ENCODE data around the gene SLC28A3.

SLC28A3 gene

DNA sequence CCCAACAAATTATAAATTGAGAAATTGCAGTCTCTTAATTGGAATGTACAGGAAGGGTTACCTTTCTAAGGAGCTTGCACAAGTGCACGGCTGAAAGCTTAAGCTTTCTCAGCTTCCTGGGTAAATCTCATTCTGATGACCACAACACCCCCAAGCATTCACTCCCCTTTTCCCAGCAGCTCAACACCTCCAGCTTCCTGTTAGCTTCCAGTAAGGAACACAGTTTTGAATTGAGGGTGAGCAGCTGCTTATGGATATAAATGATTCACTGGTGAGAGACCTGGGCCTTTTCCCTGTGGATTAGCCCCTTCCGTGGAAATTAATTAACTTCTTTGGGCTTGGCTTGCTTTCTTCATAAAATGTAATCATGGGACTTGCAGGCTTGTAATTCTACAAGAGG is 101.2 kb downstream of the SLC28A3 start:
- DNase-seq (ENCODE audit: low read depth) = no peak

DNA sequence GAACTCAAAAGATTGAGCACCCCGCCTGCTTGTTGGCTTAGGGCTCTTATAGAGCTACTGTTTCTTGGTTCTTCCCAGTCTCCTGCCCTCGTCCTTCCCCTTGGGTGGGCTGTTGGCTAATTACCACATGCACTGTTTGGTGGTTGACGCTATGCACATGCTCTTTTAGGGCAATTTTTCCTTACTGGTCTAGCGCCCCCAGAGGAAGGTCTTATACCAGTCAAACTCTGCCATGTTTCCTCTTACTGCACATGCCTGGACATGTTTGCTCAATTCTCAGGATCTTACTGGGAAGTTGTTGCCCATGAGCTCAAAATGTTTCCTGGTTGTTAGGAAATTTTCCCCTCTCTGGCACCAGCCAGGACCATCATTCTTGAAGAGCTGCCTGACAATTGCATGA is 101.9 kb downstream of the SLC28A3 start:
- DNase-seq (ENCODE audit: low read depth) = no peak

DNA sequence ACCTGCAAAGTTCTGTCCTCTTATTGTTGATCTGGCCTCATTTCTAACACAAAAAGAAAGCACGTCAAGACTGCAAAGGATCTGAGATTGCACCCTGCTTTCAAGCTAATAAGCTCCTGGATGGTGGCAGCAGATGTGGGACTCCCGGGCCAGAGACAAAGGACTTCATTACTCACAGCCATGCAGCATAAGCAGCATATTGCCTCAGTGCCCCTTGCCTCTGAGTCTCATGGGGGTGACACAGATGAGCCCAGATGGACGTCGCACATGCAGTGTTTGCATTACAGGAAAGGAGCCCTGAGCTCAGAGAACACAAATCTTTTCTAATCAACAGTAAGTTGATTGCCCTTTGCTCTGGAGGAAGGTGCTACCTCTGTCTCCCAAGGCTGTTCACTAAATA is 105.0 kb downstream of the SLC28A3 start:
- no peak for DNase-seq (ENCODE audit: low read depth)

DNA sequence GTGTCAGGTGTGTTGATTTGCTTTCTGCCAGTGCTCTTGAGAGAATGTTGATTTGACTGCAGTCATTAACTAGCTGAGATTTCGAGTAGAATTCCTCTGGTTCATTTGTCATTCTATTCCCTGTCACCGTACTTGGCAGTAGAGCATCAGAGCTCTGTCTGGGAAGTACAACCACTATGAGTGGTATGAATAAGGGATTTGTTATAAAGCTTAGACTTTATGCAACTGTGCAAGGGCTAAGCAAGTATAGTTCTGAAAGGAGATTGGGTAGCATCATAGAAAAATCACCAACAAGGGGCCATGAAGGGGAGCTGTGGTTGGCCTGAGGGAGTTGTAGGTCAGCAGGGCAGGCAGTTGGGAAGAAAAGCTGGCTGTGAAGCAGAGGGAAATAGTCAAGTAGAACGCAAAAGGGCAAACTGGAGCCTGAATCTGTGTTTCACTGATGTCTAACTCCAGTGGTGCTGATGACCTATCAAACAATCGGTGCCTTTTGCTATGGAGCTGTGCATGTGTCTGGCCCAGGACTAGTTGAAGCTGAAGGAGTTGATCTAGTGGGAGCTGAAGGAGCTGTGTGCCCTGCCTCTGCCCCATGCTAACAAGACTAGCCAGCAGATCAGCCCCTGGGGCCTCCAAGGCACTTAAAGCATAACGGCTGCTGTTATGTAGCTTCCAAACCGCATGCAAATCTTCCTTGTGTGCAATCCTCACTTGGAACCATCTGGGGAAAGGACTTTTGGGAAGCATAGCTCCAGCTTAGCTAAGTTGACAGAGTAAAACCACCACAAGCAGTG is 110.0 kb downstream of the SLC28A3 start:
- no peak for DNase-seq (ENCODE audit: low read depth)

DNA sequence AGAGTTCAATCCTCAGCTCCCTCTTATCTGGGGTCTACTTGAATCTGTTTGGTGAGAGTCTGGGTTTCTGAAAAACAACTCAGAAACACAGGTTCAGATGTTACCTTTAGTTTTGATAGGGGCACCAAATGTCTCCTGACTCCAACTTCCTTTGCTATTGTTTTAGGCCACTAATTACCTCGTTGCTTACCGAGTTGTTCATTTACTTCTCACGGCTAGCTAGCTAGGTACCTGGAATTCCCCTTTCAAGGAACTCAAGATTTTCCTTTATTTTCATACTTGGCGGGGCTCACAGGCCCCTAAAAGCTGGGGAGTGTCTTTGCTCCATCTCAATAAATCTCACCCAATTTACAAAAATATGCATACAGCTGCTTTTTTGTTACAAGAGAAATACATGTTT is 111.4 kb downstream of the SLC28A3 start:
- no peak for DNase-seq (ENCODE audit: low read depth)

DNA sequence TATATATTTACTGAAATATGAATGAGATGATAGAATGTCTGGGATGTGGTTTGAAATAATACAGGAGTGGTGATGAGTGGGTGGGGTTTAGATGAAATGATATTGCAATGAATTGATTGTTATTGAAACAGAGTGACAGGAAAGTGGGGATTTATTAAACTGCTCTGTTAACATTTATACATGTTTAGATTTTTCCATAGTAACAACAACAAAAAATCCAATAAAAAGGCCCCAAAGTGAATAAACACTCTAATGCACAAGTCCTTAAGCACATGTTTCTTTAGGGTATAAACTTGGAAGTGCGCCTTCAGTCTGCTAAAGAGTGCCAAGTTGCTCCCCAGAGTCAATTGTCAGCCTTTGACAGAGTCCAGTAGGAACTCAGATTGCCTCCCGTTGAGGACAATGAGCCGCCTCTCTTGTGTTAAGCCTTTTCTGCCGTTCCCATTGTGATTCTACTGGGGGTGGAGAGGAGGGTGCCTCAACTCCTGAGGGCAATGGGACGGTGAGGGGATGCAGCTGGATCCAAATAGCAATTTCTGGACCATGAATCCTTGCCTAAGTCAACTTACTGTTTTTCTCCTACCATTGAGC is 112.3 kb downstream of the SLC28A3 start:
- no peak for DNase-seq (ENCODE audit: low read depth)

DNA sequence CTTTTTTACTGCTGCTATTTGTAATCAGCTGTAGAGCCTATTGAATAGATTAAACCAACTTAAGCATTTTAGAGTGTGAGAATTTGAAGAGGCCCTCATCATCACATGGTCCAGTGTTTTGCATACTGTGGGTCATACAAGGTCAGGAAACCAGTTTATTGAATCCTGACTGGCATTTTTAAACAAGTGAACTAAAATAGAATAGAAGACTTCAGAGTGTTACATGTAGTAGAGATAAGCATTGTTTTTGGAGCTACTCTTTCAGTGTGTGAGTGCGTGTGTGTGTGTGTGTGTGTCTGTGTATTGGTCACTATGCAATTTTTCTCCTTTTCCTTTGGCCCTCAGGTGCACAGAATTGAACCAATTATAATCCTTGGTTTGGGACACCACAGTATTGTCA is 114.4 kb downstream of the SLC28A3 start:
- no peak for DNase-seq (ENCODE audit: low read depth)
